GM12801 (cell line): ENCODE measurements around the gene CYTH4.

Experiments used
- TF ChIP-seq, protein P1 (sequence below): IDR thresholded peaks from one replicate; pipeline ENCODE4 v1.5.1; 2011; ENCODE audit warnings: control low read depth; ENCODE audit not compliant: insufficient read length; ENCODE audit errors: extremely low read depth

The CYTH4 gene

DNA sequence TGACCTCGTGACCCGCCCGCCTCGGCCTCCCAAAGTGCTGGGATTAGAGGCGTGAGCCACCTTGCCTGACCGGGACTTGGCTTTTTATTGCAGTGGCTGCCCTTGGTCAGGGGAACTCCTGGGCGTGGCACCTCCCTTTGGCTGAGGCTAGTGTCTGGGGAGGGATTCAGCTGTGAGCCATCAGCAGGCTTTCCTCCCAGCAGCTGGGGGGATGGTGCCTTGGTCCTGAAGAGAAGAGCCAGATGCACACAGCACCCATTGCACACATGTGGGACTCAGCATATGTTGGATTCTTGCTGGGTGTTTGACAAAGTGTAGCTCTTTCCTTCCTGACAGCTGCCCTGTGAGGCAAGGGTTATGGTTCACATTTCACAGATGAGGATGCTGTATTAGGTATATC lies 8.4 kb downstream of the CYTH4 start:
- TF ChIP-seq, protein P1, sequence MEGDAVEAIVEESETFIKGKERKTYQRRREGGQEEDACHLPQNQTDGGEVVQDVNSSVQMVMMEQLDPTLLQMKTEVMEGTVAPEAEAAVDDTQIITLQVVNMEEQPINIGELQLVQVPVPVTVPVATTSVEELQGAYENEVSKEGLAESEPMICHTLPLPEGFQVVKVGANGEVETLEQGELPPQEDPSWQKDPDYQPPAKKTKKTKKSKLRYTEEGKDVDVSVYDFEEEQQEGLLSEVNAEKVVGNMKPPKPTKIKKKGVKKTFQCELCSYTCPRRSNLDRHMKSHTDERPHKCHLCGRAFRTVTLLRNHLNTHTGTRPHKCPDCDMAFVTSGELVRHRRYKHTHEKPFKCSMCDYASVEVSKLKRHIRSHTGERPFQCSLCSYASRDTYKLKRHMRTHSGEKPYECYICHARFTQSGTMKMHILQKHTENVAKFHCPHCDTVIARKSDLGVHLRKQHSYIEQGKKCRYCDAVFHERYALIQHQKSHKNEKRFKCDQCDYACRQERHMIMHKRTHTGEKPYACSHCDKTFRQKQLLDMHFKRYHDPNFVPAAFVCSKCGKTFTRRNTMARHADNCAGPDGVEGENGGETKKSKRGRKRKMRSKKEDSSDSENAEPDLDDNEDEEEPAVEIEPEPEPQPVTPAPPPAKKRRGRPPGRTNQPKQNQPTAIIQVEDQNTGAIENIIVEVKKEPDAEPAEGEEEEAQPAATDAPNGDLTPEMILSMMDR, result no peak

DNA sequence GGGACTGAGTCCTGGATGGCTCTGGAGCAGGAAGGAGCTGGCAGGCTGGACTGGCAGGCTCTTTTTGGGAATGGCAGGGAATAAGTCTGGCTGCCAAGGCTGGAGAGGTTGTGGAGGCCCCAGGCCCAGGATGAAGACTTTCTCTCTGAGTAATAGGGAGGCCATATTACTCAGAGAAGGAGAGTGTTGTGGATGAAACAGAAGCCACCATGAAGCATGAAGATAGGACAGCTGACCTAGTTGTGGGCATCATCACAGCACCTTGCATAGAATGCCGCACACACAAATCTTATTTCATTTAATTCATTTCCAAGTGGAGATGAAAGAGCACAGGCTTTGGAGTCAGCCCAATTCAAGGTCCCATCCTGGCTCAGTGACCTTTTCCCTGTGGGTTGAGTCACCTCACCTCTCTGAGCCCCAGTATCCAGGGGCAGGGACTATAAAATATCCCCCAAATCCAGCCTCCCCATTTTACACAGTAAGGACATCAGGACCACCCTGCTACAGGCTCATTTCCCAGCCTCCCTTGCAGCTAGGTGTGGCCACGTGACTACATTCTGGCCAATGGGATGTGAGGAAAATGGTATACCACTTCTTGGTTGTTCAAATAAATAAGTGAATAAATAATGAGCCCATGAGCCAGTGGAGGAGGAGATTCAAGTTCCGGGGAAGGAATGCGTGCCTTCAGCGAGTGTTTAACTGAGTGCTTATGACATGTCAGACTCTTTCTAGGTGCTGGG lies 9.4 kb downstream of the CYTH4 start:
- TF ChIP-seq, protein P1, result no peak

DNA sequence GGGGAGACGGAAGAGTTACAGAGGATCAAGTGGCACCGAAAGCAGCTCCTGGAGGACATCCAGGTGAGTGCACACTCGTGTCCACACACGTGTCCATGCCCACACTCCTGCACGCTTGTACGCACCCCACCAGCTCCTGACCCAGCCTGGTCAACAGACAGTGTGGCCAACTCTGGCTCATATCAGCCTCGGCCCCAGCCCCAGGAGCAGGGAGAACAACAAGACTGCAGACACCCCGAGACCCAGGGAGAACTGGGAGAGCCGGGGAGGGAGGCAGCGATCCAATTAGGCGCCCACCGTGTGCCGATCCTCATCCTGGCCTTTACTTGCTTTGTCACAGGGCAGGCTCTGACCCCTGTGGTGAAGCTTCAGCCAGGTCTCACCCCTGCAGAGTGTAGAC lies 10.3 kb downstream of the CYTH4 start:
- TF ChIP-seq, protein P1, result no peak

DNA sequence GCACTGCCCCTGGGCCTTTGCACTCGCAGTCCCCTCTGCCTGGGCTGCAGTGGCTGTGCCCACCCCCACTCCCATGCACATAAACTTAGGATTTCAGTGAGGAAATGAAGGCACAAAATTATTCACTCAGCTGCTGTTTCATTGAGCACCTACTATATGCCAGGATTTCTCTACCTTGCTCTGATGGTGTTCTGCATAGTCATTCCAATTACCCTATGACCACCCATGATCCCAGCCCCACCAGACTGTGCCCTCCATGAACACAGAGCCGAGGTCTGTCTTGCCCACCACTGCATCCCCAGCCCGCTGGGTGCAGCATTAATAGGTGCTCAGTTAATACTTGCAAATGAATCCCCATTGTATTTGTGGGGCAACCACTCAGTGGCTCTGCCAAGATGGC lies 10.9 kb downstream of the CYTH4 start:
- TF ChIP-seq, protein P1, result no peak

DNA sequence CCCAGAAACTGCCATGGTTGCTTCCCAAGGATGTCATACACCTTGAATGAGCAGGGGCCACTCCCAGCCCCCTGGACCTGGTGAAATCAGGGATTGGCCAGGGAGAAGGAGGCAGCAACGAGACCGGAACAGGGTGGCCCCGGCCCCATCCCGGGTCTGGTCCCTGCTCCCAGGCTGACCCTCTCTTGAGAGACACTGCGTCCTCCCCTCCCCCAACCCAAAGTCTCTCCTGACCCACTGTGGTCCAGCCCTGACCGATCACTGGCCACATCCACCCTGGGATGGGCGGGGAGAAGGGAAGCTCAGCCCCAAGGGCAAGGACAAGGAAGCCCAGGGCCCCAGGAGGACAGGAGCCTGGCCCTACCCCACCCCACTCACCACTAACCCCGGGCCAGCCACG lies 12.4 kb downstream of the CYTH4 start:
- TF ChIP-seq, protein P1, result no peak

DNA sequence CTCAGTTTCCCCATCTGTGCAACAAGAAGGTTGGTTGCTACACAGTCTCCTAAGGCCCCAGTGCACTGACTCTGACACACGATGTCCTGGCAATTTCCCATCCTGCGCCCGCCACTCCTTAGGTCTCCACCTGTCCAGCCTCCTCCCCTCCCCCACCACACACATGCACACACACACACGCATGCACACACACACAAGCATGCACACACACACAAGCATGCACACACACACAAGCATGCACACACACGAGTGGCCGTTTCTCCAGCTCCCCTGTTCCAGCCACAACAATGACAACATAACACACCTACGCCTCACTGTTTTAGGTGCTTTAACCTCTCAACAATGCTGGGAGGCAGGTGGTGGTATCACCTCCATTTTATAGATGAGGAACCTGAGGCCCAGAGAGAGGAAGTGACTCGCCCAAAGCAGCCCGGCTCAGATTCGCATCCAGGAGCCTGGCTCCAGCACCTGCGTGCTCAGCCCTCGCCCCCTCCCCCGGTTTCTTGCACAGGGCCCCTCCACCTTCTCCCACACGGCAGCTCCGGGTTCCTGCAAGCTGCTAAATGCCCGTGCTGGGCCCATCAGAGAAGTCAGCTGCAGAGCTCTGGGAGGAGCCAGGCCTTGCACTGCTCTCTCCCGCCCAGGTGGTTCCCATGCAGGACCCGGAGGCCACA lies 13.0 kb downstream of the CYTH4 start:
- TF ChIP-seq, protein P1, result no peak

DNA sequence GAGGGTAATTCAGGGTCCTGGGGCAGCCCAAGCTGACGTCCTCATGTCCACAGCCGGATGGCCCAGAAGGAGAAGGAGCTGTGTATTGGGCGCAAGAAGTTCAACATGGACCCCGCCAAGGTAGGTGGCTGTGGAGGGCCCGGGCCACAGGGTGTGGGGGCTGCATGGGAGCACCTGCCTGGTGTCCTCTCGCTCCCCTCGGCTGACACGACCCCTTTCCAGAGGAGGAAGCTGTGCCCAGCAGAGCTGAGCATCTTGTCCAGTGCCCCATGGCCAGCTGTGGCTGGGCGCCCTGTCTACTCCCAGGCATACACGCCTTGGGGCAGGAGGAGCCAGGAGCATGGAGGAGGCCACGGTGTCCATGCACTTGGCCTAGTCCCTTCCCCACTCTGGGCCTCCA lies 13.6 kb downstream of the CYTH4 start:
- TF ChIP-seq, protein P1, result no peak
